B cell (primary cell): Measurements from ENCODE around the gene C4orf54. TPM values are rescaled to one million over a fixed set of nuclear protein-coding genes. Genes with fewer than 3 reads are reported as not detected.

Experiments used
- ATAC-seq: fragments of 200-7000 bp; cut with Tn5 transposase; one replicate; pipeline ENCODE4 v1.10.0; 2021; ENCODE audit warnings: low read depth, mild to moderate bottlenecking, moderate number of reproducible peaks, moderate library complexity
- CTCF ChIA-PET: fragments of 350-600 bp; sonication (Branson Sonifier 250); formaldehyde crosslinking; loops from one replicate; lab custom pipeline; 2021; ENCODE audit warnings: antibody characterized with exemption, inconsistent platforms; lab: Charles Lee
- POLR2A ChIA-PET: fragments of 350-600 bp; sonication (Branson Sonifier 250); formaldehyde crosslinking; loops from one replicate; lab custom pipeline; 2021; ENCODE audit warnings: antibody characterized with exemption; lab: Charles Lee
- DNase-seq: peaks from one replicate; pipeline ENCODE4 v3.0.0; 2013
- H2AFZ ChIP-seq: 2 replicates; pipeline ENCODE4 v1.6.1; 2012; ENCODE audit warnings: mild to moderate bottlenecking, low read depth, low read length; ENCODE audit not compliant: insufficient read depth, poor library complexity, severe bottlenecking
- H3K27ac ChIP-seq, 2 donors: 1 replicate in 1 of 2; 2 replicates in 1 of 2; pipeline ENCODE4 v1.5.1; 2012 to 2013; ENCODE audit warnings: low read length in 2 of 2, mild to moderate bottlenecking in 2 of 2, moderate library complexity in 1 of 2
- H3K27me3 ChIP-seq, 4 experiments: fragments of 200-600 bp in 1 of 4; sonication (generic) in 1 of 4; replicated peaks in 1 of 4; 1 replicate in 2 of 4; 2 replicates in 2 of 4; pipeline versions ENCODE4 v1.6.1 to v1.7.0; 2013 to 2016; ENCODE audit warnings: low read length in 3 of 4, mild to moderate bottlenecking in 2 of 4, mixed read lengths in 1 of 4, moderate library complexity in 1 of 4; ENCODE audit not compliant: insufficient read depth in 4 of 4, control insufficient read depth in 3 of 4; ENCODE audit errors: control extremely low read depth in 1 of 4
- H3K36me3 ChIP-seq, 2 experiments: replicated peaks in 1 of 2; 1 replicate in 1 of 2; 2 replicates in 1 of 2; pipeline versions ENCODE4 v1.6.1 to v1.7.1; 2013; ENCODE audit warnings: low read length in 1 of 2; ENCODE audit not compliant: insufficient read depth in 2 of 2, control insufficient read depth in 1 of 2; ENCODE audit errors: control extremely low read depth in 1 of 2, extremely low read depth in 1 of 2
- H3K4me1 ChIP-seq, 2 donors: fragments of 200-600 bp in 1 of 2; sonication (generic) in 1 of 2; 1 replicate in 1 of 2; 2 replicates in 1 of 2; pipeline versions ENCODE4 v1.5.1 to v1.6.1; 2013 to 2017; ENCODE audit warnings: low read length in 2 of 2; ENCODE audit not compliant: control insufficient read depth in 2 of 2, insufficient read depth in 2 of 2
- H3K4me2 ChIP-seq: replicated peaks from 2 replicates; pipeline ENCODE3; 2012; ENCODE audit warnings: mild to moderate bottlenecking, low read depth, low read length; ENCODE audit not compliant: poor library complexity, severe bottlenecking
- H3K4me3 ChIP-seq, 5 experiments: fragments of 200-600 bp in 1 of 5; sonication (generic) in 1 of 5; 1 replicate in 3 of 5; 2 replicates in 2 of 5; pipeline versions ENCODE4 v1.5.1 to v1.7.0; 2011 to 2016; ENCODE audit warnings: low read length in 4 of 5, mild to moderate bottlenecking in 4 of 5, low read depth in 2 of 5, control low read depth in 1 of 5, moderate library complexity in 1 of 5; ENCODE audit not compliant: insufficient read depth in 1 of 5; ENCODE audit errors: control extremely low read depth in 1 of 5, extremely low read depth in 1 of 5
- H3K79me2 ChIP-seq: fragments of 200-600 bp; sonication (generic); one replicate; pipeline ENCODE4 v1.6.0; 2016; ENCODE audit warnings: low read length; ENCODE audit not compliant: control insufficient read depth, insufficient read depth
- H3K9ac ChIP-seq: fragments of 200-600 bp; sonication (generic); 2 replicates; pipeline ENCODE4 v1.6.1; 2017; ENCODE audit warnings: mild to moderate bottlenecking, low read length, moderate library complexity
- H3K9me3 ChIP-seq, 3 donors: one replicate each; pipeline versions ENCODE4 v1.6.1 to v1.7.1; 2013; ENCODE audit warnings: low read length in 2 of 3; ENCODE audit not compliant: control insufficient read depth in 2 of 3, insufficient read depth in 1 of 3; ENCODE audit errors: control extremely low read depth in 1 of 3
- H4K20me1 ChIP-seq: 2 replicates; pipeline ENCODE4 v1.6.0; 2012; ENCODE audit warnings: mild to moderate bottlenecking, low read length; ENCODE audit not compliant: insufficient read depth, control insufficient read depth, poor library complexity, severe bottlenecking
- H3K27ac Mint-ChIP-seq: one replicate; pipeline ENCODE4 v1.8.0; 2021; ENCODE audit warnings: mixed read lengths
- H3K27me3 Mint-ChIP-seq: one replicate; pipeline ENCODE4 v1.8.0; 2021; ENCODE audit warnings: mixed read lengths
- H3K4me1 Mint-ChIP-seq: one replicate; pipeline ENCODE4 v1.8.0; 2021; ENCODE audit warnings: mixed read lengths
- H3K4me3 Mint-ChIP-seq: one replicate; pipeline ENCODE4 v1.8.0; 2021; ENCODE audit warnings: mixed read lengths
- H3K9me3 Mint-ChIP-seq: one replicate; pipeline ENCODE4 v1.8.0; 2022; ENCODE audit warnings: mixed read lengths; ENCODE audit not compliant: insufficient read depth
- CTCF ChIP-seq: fragments of 200-600 bp; IDR thresholded peaks from one replicate; pipeline ENCODE4 v1.8.0; 2022; ENCODE audit warnings: antibody characterized with exemption, mild to moderate bottlenecking
- EZH2 ChIP-seq: IDR thresholded peaks from 2 replicates; pipeline ENCODE4 v1.6.1; 2012; ENCODE audit warnings: borderline replicate concordance, low read depth, mild to moderate bottlenecking, moderate library complexity, low read length; ENCODE audit not compliant: insufficient read depth, poor library complexity, severe bottlenecking
- WGBS: methylation state at CpG from one replicate; pipeline ENCODE4 v1.1.5; 2013; ENCODE audit warnings: missing lambda C conversion rate; ENCODE audit not compliant: insufficient coverage; 5-methylcytosine and 5-hydroxymethylcytosine counted together
- intact Hi-C: fragments of 100-400 bp; cut with micrococcal nuclease; formaldehyde crosslinking; loops from one replicate; pipeline ENCODE4 v1.10.0; 2022
- polyA plus RNA-seq: library from polyadenylated mRNA; depleted of rRNA; stranded (reverse); fragments of >200 nt; gene quantifications from 2 replicates; pipeline ENCODE4 v1.2.3, GENCODE V29; 2012
- total RNA-seq, 2 donors: library from RNA; stranded (reverse); fragments of 120-200 nt in 1 of 2; gene quantifications; 1 replicate in 1 of 2; 2 replicates in 1 of 2; pipeline versions ENCODE4 v1.2.3 to v1.2.4, GENCODE V29; 2013 to 2022

C4orf54 gene
- total and polyA plus RNA-seq, 2 donors (not counting 1 experiment from before 2014, with no cell fraction given) = not detected

DNA sequence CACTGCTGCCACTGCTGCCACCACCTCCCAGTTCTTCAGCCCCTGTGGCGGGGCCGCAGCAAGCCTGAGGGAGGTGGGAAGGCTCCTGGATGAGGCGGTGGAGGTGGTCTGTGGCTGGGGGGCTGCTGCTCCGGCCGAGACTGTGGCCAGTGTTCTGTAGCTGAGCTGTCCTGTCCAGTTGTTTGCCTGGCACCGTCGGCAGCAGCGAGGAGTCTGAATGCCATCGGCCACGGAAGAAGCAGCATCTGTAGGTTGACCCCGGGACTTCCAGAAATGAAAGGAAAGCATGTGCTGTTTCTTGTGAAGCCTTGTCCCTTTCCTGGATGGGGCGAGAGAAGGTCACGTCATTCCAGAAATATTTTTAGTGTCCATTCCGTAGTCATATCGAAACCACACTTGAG is 3.3 kb downstream of the C4orf54 start:
- TF ChIP-seq CTCF (no peak), EZH2 (no peak)
- Mint-ChIP-seq H3K4me3 (no peak overlapping the region), H3K9me3 (no peaks in the 10 kb centered on the region), H3K27ac (no peak overlapping the region), H3K27me3 (peaks cover 3% of the 10 kb centered on the region), H3K4me1 (no peaks in the 10 kb centered on the region)
- Histone ChIP-seq H2AFZ (no peak overlapping the region), H3K27ac (no peak overlapping the region), H3K36me3 (no peaks in the 10 kb centered on the region), H3K4me3 (no peak overlapping the region), H3K4me1 (no peaks in the 10 kb centered on the region), H3K27me3 (no peaks in the 10 kb centered on the region), H4K20me1 (no peaks in the 10 kb centered on the region), H3K4me2 (no peak overlapping the region), H3K9ac (no peak overlapping the region), H3K79me2 (no peaks in the 10 kb centered on the region), H3K9me3 (peaks cover 0 to 19% (median 0%) of the 10 kb centered on the region in 3 donors)
- DNase-seq (no peak), ATAC-seq (no peak)
- ChIA-PET CTCF (no interaction called here), POLR2A (no interaction called here)
- WGBS = 93% methylated on average over 11 of the region's 15 CpGs
- intact Hi-C loops = no loop called here

GRCh38 chr4:99653916-99654315 is 3.7 kb downstream of the C4orf54 start:
- TF ChIP-seq CTCF = no peak
- no peak for TF ChIP-seq EZH2
- H3K79me2 ChIP-seq = no peaks in the 10 kb centered on the region
- no peaks in the 10 kb centered on the region for H3K27me3 ChIP-seq
- H3K4me2 ChIP-seq = no peak overlapping the region
- no peak overlapping the region for H2AFZ ChIP-seq
- Mint-ChIP-seq H3K4me1 (no peaks in the 10 kb centered on the region), H3K27ac (no peak overlapping the region), H3K4me3 (no peak overlapping the region), H3K27me3 (peaks cover 3% of the 10 kb centered on the region), H3K9me3 (no peaks in the 10 kb centered on the region)
- no peak for ATAC-seq
- H3K9me3 ChIP-seq = peaks cover 0 to 19% (median 0%) of the 10 kb centered on the region in 3 donors
- no peak for DNase-seq
- 89% methylated on average over 9 of the region's 9 CpGs for WGBS
- ChIA-PET POLR2A (no interaction called here), CTCF (no interaction called here)
- H3K9ac ChIP-seq = no peak overlapping the region
- intact Hi-C loops = no loop called here
- no peak overlapping the region for H3K4me3 ChIP-seq
- H3K36me3 ChIP-seq = no peaks in the 10 kb centered on the region
- H4K20me1 ChIP-seq = no peaks in the 10 kb centered on the region
- no peak overlapping the region for H3K27ac ChIP-seq
- no peaks in the 10 kb centered on the region for H3K4me1 ChIP-seq
